Panc1 (cell line): ENCODE data around the gene LMNTD1. TPM values are rescaled to one million over a fixed set of nuclear protein-coding genes. Genes with fewer than 3 reads are reported as not detected.

Experiments used
- ATAC-seq: fragments of 200-7000 bp; cut with Tn5 transposase; 2 replicates; pipeline ENCODE4 v1.9.1; 2020; ENCODE audit warnings: mild to moderate bottlenecking, moderate library complexity
- BruUV-seq: library from RNA; stranded (reverse); fragments of 400-500 nt; replicated peaks from 2 replicates; lab custom pipeline; 2021; lab: Mats Ljungman, UMichigan
- CTCF ChIA-PET: fragments of 300-600 bp; sonication (Branson Sonifier 250); formaldehyde crosslinking; loops from one replicate; lab custom pipeline; 2022; ENCODE audit warnings: antibody characterized with exemption; lab: Charles Lee
- POLR2A ChIA-PET: fragments of 300-600 bp; sonication (Branson Sonifier 250); formaldehyde crosslinking; loops from one replicate; lab custom pipeline; 2022; ENCODE audit warnings: antibody characterized with exemption; lab: Charles Lee
- DNase-seq: peaks from one replicate; pipeline ENCODE4 v3.0.0-alpha.2; 2010; ENCODE audit warnings: low read depth, low spot score
- H3K27ac ChIP-seq: 2 replicates; pipeline ENCODE4 v1.5.1; 2011; ENCODE audit warnings: mild to moderate bottlenecking, low read length, inconsistent platforms
- H3K27me3 ChIP-seq: fragments of 200-500 bp; sonication (Bioruptor generic); 2 replicates; pipeline ENCODE4 v1.6.0; 2014; ENCODE audit warnings: low read length, inconsistent platforms; ENCODE audit not compliant: control insufficient read depth, insufficient read depth
- H3K36me3 ChIP-seq: fragments of 200-500 bp; sonication (Bioruptor generic); 2 replicates; pipeline ENCODE4 v1.5.1; 2014; ENCODE audit warnings: inconsistent platforms, mild to moderate bottlenecking, low read length, moderate library complexity; ENCODE audit not compliant: control insufficient read depth, insufficient read depth
- H3K4me1 ChIP-seq: 2 replicates; pipeline ENCODE4 v1.5.1; 2011; ENCODE audit warnings: inconsistent platforms, mild to moderate bottlenecking, low read length, moderate library complexity; ENCODE audit not compliant: control insufficient read depth, insufficient read depth
- H3K4me3 ChIP-seq, 2 experiments: 2 replicates each; pipeline ENCODE4 v1.5.1; 2011 to 2012; ENCODE audit warnings: low read depth in 2 of 2, low read length in 2 of 2, mild to moderate bottlenecking in 2 of 2, inconsistent platforms in 1 of 2, moderate library complexity in 1 of 2
- H3K9me3 ChIP-seq: fragments of 200-500 bp; sonication (Bioruptor generic); 2 replicates; pipeline ENCODE4 v1.5.1; 2014; ENCODE audit warnings: low read depth, mild to moderate bottlenecking, inconsistent platforms, low read length, moderate library complexity; ENCODE audit not compliant: control insufficient read depth, insufficient read depth
- CTCF ChIP-seq: fragments of 450-650 bp; IDR thresholded peaks from 2 replicates; pipeline ENCODE4 v1.5.1; 2017; ENCODE audit warnings: mild to moderate bottlenecking
- POLR2AphosphoS5 ChIP-seq: IDR thresholded peaks from 2 replicates; pipeline ENCODE4 v1.6.1; 2012; ENCODE audit warnings: mild to moderate bottlenecking, low read depth, low read length, moderate library complexity
- SIN3A ChIP-seq: IDR thresholded peaks from 2 replicates; pipeline ENCODE4 v1.6.1; 2012; ENCODE audit warnings: low read depth, mild to moderate bottlenecking, low read length, moderate library complexity, borderline replicate concordance; ENCODE audit not compliant: insufficient read depth
- TCF7L2 ChIP-seq: IDR thresholded peaks from 2 replicates; pipeline ENCODE4 v1.6.1; 2011; ENCODE audit warnings: mild to moderate bottlenecking, low read depth, low read length, inconsistent platforms
- in situ Hi-C: cut with HindIII; loops from 2 replicates; pipeline ENCODE4 v1.10.0; 2016; ENCODE audit warnings: low sequenced_read_pairs, low pct_unique_long_range_greater_than_20kb
- intact Hi-C: fragments of 100-400 bp; cut with micrococcal nuclease; formaldehyde crosslinking; loops from one replicate; pipeline ENCODE4 v1.10.0; 2022; ENCODE audit not compliant: unreplicated experiment
- total RNA-seq: library from RNA; stranded (reverse); gene quantifications from one replicate; pipeline ENCODE4 v1.2.1, GENCODE V29; 2021; ENCODE audit not compliant: unreplicated experiment
- TF ChIP-seq, protein P1 (sequence below), 2 experiments: IDR thresholded peaks; 2 replicates each; pipeline ENCODE4 v1.6.1; 2011 to 2012; ENCODE audit warnings: low read depth in 2 of 2, control low read depth in 1 of 2, low read length in 1 of 2, mild to moderate bottlenecking in 1 of 2, moderate library complexity in 1 of 2; ENCODE audit not compliant: insufficient read depth in 1 of 2

LMNTD1 gene
- total RNA-seq, 1 experiment from 2014 or later, result 0.13 TPM

DNA sequence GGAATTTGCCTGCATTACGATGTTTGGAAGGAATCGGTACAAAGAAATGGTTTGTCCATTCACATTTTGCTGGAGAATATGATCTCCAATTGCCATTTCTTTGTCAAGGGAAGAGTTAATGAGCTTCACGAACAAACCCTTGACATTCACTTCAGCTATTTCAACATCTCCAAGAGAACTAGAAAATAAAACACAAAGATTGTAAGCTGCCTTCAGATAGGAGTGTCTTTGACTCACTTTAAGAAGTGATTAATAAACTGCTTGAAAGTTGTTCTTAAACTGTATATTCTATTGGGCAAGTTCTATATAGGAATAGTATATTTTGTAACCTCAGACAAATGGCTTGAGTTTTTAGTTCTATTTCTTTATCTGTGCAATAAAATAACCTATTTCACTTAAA lies 26.3 kb downstream of the LMNTD1 start:
- Histone ChIP-seq H3K9me3 (no peaks in the 10 kb centered on the region; the same call in 1 of the 2 replicates), H3K27me3 (no peaks in the 10 kb centered on the region), H3K36me3 (no peaks in the 10 kb centered on the region), H3K4me3 (no peak overlapping the region), H3K4me1 (no peaks in the 10 kb centered on the region), H3K27ac (no peak overlapping the region)
- ChIA-PET CTCF (no interaction called here), POLR2A (interaction anchor here (0.7 kb wide), 1 partner anchor 43 kb away, joined by 5 read pairs; no protein-coding TSS in a partner anchor)
- DNase-seq (no peak), ATAC-seq (no peak)
- TF ChIP-seq POLR2AphosphoS5, result no peak
- TF ChIP-seq, protein P1, sequence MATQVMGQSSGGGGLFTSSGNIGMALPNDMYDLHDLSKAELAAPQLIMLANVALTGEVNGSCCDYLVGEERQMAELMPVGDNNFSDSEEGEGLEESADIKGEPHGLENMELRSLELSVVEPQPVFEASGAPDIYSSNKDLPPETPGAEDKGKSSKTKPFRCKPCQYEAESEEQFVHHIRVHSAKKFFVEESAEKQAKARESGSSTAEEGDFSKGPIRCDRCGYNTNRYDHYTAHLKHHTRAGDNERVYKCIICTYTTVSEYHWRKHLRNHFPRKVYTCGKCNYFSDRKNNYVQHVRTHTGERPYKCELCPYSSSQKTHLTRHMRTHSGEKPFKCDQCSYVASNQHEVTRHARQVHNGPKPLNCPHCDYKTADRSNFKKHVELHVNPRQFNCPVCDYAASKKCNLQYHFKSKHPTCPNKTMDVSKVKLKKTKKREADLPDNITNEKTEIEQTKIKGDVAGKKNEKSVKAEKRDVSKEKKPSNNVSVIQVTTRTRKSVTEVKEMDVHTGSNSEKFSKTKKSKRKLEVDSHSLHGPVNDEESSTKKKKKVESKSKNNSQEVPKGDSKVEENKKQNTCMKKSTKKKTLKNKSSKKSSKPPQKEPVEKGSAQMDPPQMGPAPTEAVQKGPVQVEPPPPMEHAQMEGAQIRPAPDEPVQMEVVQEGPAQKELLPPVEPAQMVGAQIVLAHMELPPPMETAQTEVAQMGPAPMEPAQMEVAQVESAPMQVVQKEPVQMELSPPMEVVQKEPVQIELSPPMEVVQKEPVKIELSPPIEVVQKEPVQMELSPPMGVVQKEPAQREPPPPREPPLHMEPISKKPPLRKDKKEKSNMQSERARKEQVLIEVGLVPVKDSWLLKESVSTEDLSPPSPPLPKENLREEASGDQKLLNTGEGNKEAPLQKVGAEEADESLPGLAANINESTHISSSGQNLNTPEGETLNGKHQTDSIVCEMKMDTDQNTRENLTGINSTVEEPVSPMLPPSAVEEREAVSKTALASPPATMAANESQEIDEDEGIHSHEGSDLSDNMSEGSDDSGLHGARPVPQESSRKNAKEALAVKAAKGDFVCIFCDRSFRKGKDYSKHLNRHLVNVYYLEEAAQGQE (IDR thresholded peaks at IDR 0.05; ENCODE audit: insufficient read depth in 1 of 2, low read depth in 2 of 2, low read length in 1 of 2), result no peak
- TF ChIP-seq SIN3A, result no peak
- no peak for TF ChIP-seq CTCF
- no peak for TF ChIP-seq TCF7L2
- in situ Hi-C loops (no loop called here), intact Hi-C loops (no loop called here)
- BruUV-seq, result no TSS peak

DNA sequence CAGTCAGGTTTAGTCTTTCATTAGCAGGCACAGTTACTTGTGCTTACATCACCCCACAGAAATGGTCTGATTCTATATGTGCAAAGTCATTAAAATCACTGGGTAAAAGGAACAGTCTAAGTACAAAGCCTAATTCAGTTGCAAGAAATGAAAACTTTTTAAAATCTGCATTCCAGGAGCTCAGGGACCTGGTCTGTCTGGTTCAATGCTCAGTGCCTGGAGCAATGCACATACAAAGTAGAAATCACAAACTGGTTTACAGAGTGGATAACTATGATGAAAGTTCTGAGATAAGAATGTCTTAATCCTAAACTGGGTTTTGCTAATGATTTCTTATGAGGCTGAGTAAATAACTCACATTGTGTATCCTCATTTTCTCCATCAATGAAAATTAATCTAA lies 28.7 kb downstream of the LMNTD1 start:
- POLR2A ChIA-PET, result no interaction called here
- no TSS peak for BruUV-seq
- Histone ChIP-seq H3K27ac (no peak overlapping the region), H3K27me3 (no peaks in the 10 kb centered on the region), H3K4me3 (no peak overlapping the region), H3K9me3 (no peaks in the 10 kb centered on the region), H3K4me1 (no peaks in the 10 kb centered on the region), H3K36me3 (no peaks in the 10 kb centered on the region)
- CTCF ChIA-PET, result no interaction called here
- in situ Hi-C loops, result no loop called here
- TF ChIP-seq, protein P1 (IDR thresholded peaks at IDR 0.05; ENCODE audit: insufficient read depth in 1 of 2, low read depth in 2 of 2, low read length in 1 of 2), result no peak
- no peak for TF ChIP-seq CTCF
- TF ChIP-seq TCF7L2, result no peak
- TF ChIP-seq POLR2AphosphoS5, result no peak
- no peak for TF ChIP-seq SIN3A
- intact Hi-C loops, result no loop called here
- DNase-seq (no peak), ATAC-seq (no peak)
